Fibroblast of skin of scalp (primary cell): Measurements from ENCODE around the gene MAP3K2. TPM values are rescaled to one million over a fixed set of nuclear protein-coding genes. Genes with fewer than 3 reads are reported as not detected.

Source experiments
- DNase-seq: peaks from one replicate; pipeline ENCODE4 v3.0.0-alpha.2; 2013
- polyA plus RNA-seq, 2 experiments: library from polyadenylated mRNA; unstranded; fragments of 120-200 nt; gene quantifications; one replicate each; pipeline ENCODE4 v1.2.1, GENCODE V29; 2013; ENCODE audit not compliant: insufficient read length in 2 of 2

The MAP3K2 gene
- polyA plus RNA-seq (2013, experiment 1 of 2; ENCODE audit: insufficient read length): 20.2 TPM
- 22.0 TPM for polyA plus RNA-seq (2013, experiment 2 of 2; ENCODE audit: insufficient read length)

DNA sequence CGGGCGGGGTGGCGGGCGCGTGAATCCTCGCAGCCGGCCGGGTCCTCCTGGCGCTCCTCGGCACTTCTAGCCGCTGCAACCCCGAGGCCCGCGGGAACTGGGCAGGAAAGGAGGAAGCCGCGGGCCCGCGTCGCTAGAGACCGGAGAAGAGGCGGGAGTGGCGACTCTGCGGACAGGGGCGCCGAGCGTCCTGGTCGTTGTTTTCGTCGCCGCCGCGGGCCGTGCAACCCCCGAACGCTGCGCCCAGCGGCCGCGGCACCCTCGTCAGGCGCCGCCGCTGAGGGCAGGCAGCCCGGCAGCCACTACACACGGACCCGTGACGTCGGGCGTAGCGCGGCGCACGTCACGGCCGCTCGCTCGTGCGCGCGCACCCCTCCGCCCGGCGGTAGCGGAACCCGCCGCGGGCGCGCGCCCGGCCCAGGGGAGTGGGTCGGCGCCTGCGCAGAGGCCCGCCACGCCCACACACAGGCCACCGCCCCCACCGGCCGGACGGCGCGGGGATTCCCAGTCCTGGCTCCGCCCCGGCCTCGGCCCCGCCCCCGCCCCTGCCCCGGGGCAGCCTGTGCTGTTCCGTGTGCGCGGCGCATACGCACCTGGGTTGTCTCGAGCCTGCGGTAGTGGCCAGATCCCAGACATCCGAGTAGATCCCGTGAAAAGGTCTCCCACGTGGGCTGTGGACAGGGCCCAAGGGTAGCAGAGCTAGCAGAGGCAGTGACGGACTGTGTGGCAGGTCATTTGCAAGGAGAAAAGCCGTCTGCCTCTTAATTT is at the start of gene MAP3K2:
Gene MAP3K2 (minus strand): TSS at position 321 of the 768 bp plus-strand sequence. CDS start 44,846 bp downstream, outside the sequence.
- peak; percentile 94 for DNase-seq

DNA sequence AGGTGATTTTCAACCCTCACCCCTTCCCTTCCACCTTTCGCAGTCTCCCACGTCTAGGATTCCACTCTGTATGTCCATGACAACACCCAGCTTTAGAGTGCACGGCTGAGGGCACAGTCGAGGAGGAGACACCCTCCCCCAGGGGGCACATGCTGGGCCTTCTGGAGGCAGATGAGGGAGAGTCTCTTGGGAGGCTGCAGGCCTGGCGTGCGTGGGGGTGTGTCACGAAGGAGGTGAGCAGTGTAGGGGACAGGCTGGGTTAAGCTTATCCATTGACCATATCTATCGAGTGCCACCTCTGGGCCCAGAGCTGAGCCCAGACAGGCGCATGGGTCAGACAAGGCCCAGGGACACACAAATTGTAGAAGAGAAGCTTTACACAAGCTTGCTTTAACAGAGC is 49.3 kb upstream of the MAP3K2 start:
- DNase-seq: no peak

DNA sequence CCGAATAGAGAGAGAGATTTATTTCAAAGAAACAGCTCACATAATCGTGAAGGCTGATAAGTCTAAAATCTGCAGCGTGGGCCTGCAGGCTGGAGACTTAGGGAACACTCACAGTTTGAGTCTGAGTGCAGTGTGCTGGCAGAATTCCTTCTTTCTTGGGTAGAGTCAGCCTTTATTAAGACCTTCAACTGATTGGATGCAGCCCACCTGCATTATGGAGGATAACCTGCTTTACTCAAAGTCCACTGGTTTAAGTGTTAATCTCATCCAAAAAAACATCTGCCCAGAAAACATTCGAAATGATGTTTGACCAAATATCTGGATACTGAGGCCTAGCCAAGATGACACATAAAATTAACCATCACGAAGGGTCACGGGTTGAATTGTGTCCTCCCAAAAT is 46.7 kb upstream of the MAP3K2 start:
- DNase-seq: no peak

- DNase-seq: no peak
Observed at GRCh38 chr2:127431408-127432023, 43.7 kb upstream of the MAP3K2 start.

- DNase-seq: no peak
Observed at GRCh38 chr2:127429844-127430425, 42.2 kb upstream of the MAP3K2 start.

- no peak for DNase-seq
Observed at GRCh38 chr2:127429291-127429690, 41.5 kb upstream of the MAP3K2 start.

- no peak for DNase-seq
Observed at GRCh38 chr2:127428815-127429109, 41.0 kb upstream of the MAP3K2 start.

- no peak for DNase-seq
Observed at GRCh38 chr2:127428057-127428814, 40.5 kb upstream of the MAP3K2 start.

- DNase-seq: no peak
Observed at GRCh38 chr2:127427376-127428056, 39.7 kb upstream of the MAP3K2 start.

DNA sequence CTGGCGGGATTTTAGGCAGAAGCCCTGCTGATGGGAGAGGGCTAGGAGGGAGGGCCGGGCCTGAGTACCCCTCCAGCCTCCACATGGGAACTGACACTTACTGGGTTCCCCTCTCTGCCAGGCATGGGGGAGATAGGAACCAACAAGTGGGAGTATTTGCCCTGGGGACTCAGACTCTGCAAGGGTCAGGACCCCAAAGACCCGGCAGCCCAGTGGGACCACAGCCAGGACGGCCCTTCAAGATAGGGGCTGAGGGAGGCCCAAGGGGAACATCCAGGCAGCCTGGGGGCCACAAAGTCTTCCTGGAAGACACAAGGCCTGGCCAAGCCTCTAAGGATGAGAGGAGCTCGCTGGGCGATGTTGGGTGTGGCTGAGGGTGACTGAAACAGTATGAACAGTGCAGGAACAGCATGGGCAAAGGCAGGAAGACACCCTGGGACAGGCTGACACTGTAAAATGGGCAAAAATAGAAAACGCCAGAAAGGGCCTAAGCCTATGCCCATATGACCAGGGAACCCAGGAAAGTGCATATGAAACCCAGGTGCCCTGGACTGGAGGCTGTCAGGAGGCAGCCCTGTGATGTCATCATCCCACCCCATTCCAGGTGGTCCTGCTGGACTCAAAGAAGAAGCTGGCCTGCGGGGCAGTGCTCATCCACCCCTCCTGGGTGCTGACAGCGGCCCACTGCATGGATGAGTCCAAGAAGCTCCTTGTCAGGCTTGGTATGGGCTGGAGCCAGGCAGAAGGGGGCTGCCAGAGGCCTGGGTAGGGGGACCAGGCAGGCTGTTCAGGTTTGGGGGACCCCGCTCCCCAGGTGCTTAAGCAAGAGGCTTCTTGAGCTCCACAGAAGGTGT is 39.0 kb upstream of the MAP3K2 start:
- no peak for DNase-seq

DNA sequence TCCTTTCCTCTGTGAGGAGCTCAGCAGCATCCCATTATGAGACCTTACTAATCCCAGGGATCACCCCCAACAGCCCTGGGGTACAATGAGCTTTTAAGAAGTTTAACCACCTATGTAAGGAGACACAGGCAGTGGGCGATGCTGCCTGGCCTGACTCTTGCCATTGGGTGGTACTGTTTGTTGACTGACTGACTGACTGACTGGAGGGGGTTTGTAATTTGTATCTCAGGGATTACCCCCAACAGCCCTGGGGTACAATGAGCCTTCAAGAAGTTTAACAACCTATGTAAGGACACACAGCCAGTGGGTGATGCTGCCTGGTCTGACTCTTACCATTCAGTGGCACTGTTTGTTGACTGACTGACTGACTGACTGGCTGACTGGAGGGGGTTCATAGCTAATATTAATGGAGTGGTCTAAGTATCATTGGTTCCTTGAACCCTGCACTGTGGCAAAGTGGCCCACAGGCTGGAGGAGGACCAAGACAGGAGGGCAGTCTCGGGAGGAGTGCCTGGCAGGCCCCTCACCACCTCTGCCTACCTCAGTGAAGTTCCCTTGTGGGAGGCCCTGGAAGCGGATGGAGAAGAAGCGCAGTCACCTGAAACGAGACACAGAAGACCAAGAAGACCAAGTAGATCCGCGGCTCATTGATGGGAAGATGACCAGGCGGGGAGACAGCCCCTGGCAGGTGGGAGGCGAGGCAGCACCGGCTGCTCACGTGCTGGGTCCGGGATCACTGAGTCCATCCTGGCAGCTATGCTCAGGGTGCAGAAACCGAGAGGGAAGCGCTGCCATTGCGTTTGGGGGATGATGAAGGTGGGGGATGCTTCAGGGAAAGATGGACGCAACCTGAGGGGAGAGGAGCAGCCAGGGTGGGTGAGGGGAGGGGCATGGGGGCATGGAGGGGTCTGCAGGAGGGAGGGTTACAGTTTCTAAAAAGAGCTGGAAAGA is 38.0 kb upstream of the MAP3K2 start:
- no peak for DNase-seq

DNA sequence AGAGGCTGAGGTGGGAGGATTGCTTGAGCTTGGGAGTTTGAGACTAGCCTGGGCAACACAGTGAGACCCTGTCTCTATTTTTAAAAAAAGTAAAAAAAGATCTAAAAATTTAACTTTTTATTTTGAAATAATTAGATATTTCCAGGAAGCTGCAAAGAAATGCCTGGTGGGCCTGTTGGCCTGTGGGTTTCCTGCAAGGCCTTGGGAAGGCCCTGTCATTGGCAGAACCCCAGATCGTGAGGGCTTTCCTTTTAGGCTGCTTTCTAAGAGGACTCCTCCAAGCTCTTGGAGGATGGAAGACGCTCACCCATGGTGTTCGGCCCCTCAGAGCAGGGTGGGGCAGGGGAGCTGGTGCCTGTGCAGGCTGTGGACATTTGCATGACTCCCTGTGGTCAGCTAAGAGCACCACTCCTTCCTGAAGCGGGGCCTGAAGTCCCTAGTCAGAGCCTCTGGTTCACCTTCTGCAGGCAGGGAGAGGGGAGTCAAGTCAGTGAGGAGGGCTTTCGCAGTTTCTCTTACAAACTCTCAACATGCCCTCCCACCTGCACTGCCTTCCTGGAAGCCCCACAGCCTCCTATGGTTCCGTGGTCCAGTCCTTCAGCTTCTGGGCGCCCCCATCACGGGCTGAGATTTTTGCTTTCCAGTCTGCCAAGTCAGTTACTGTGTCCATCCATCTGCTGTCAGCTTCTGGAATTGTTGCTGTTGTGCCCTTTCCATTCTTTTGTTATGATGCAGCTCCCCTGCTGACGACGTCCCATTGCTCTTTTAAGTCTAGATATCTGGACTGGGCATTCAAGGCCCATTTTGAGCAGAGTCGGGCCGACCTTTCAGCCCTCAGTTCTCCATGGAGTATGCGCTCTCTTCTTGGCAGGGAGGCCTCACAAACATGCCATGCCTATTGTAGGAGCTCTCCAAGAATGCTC is 37.1 kb upstream of the MAP3K2 start:
- DNase-seq: no peak

- DNase-seq: no peak
Observed at GRCh38 chr2:127423880-127424279, 36.1 kb upstream of the MAP3K2 start.

DNA sequence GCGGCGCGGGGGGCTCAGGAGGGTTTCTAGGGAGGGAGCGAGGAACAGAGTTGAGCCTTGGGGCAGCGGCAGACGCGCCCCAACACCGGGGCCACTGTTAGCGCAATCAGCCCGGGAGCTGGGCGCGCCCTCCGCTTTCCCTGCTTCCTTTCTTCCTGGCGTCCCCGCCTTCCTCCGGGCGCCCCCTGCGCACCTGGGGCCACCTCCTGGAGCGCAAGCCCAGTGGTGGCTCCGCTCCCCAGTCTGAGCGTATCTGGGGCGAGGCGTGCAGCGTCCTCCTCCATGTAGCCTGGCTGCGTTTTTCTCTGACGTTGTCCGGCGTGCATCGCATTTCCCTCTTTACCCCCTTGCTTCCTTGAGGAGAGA is 35.7 kb upstream of the MAP3K2 start:
- DNase-seq: no peak

DNA sequence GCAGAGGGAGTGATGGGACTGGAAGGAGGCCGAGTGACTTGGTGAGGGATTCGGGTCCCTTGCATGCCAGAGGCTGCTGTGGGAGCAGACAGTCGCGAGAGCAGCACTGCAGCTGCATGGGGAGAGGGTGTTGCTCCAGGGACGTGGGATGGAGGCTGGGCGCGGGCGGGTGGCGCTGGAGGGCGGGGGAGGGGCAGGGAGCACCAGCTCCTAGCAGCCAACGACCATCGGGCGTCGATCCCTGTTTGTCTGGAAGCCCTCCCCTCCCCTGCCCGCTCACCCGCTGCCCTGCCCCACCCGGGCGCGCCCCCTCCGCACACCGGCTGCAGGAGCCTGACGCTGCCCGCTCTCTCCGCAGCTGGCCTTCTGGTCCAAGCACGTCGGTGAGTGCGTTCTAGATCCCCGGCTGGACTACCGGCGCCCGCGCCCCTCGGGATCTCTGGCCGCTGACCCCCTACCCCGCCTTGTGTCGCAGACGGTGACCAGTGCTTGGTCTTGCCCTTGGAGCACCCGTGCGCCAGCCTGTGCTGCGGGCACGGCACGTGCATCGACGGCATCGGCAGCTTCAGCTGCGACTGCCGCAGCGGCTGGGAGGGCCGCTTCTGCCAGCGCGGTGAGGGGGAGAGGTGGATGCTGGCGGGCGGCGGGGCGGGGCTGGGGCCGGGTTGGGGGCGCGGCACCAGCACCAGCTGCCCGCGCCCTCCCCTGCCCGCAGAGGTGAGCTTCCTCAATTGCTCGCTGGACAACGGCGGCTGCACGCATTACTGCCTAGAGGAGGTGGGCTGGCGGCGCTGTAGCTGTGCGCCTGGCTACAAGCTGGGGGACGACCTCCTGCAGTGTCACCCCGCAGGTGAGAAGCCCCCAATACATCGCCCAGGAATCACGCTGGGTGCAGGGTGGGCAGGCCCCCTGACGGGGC is 35.0 kb upstream of the MAP3K2 start:
- no peak for DNase-seq

DNA sequence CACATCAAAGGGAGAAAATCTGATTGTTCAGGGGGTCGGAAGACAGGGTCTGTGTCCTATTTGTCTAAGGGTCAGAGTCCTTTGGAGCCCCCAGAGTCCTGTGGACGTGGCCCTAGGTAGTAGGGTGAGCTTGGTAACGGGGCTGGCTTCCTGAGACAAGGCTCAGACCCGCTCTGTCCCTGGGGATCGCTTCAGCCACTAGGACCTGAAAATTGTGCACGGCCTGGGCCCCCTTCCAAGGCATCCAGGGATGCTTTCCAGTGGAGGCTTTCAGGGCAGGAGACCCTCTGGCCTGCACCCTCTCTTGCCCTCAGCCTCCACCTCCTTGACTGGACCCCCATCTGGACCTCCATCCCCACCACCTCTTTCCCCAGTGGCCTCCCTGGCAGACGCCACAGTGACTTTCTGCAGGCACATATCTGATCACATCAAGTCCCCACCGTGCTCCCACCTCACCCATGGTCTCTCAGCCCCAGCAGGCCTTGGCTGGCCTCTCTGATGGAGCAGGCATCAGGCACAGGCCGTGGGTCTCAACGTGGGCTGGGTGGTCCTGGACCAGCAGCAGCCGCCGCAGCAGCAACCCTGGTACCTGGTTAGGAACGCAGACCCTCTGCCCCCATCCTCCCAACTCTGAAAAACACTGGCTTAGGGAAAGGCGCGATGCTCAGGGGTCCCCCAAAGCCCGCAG is 34.2 kb upstream of the MAP3K2 start:
- no peak for DNase-seq

DNA sequence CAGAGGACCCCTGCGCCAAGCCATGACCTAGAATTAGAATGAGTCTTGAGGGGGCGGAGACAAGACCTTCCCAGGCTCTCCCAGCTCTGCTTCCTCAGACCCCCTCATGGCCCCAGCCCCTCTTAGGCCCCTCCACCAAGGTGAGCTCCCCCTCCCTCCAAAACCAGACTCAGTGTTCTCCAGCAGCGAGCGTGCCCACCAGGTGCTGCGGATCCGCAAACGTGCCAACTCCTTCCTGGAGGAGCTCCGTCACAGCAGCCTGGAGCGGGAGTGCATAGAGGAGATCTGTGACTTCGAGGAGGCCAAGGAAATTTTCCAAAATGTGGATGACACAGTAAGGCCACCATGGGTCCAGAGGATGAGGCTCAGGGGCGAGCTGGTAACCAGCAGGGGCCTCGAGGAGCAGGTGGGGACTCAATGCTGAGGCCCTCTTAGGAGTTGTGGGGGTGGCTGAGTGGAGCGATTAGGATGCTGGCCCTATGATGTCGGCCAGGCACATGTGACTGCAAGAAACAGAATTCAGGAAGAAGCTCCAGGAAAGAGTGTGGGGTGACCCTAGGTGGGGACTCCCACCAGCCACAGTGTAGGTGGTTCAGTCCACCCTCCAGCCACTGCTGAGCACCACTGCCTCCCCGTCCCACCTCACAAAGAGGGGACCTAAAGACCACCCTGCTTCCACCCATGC is 33.5 kb upstream of the MAP3K2 start:
- DNase-seq: no peak
